Testis (tissue), 3 donors: ENCODE measurements around the gene RNGTT. TPM values are rescaled to one million over a fixed set of nuclear protein-coding genes. Genes with fewer than 3 reads are reported as not detected.

Source experiments
- DNase-seq: peaks from one replicate; pipeline ENCODE4 v3.0.0-alpha.2; 2019
- H3K27ac ChIP-seq, 2 donors: fragments of 200-600 bp; sonication (generic); one replicate each; pipeline ENCODE4 v1.5.1; 2019
- H3K27me3 ChIP-seq: fragments of 200-600 bp; sonication (generic); one replicate; pipeline ENCODE4 v1.5.1; 2019
- H3K36me3 ChIP-seq: fragments of 200-600 bp; sonication (generic); one replicate; pipeline ENCODE4 v1.5.1; 2017; ENCODE audit warnings: low read depth; ENCODE audit errors: missing control alignments
- H3K4me1 ChIP-seq: fragments of 200-600 bp; sonication (generic); one replicate; pipeline ENCODE4 v1.5.1; 2019
- H3K4me3 ChIP-seq, 2 donors: fragments of 200-600 bp; sonication (generic); one replicate each; pipeline ENCODE4 v1.5.1; 2017 to 2019
- H3K9me3 ChIP-seq: fragments of 200-600 bp; sonication (generic); one replicate; pipeline ENCODE4 v1.5.1; 2017
- CTCF ChIP-seq, 3 experiments: fragments of 450-650 bp in 2 of 3; fragments of 200-600 bp in 1 of 3; sonication (generic) in 1 of 3; IDR thresholded peaks; one replicate each; pipeline ENCODE4 v1.5.1; 2016 to 2019; ENCODE audit warnings: antibody characterized with exemption in 3 of 3, mild to moderate bottlenecking in 2 of 3, moderate library complexity in 1 of 3
- POLR2A ChIP-seq: fragments of 450-650 bp; IDR thresholded peaks from one replicate; pipeline ENCODE4 v1.6.1; 2017; ENCODE audit warnings: antibody characterized with exemption, mild to moderate bottlenecking, moderate library complexity
- WGBS, 2 donors: methylation state at CpG; one replicate each; pipeline ENCODE4 v1.1.5; 2018; 5-methylcytosine and 5-hydroxymethylcytosine counted together
- intact Hi-C: fragments of 100-400 bp; cut with DNase I; formaldehyde crosslinking; loops from one replicate; pipeline ENCODE4 v1.15.1; 2023; ENCODE audit warnings: low total_unique reads
- polyA plus RNA-seq: library from polyadenylated mRNA; stranded (reverse); fragments of 350-450 nt; fragmentation: Illumina TruSeq; extraction: RNeasy Lipid Tissue Mini Kit (QIAGEN cat#74804); gene quantifications from one replicate; pipeline ENCODE4 v1.2.3, GENCODE V29; 2014; ENCODE audit warnings: low read depth, low replicate concordance; ENCODE audit not compliant: insufficient read depth
- total RNA-seq, 2 donors: library from RNA; depleted of rRNA; stranded (reverse); fragments of >200 nt; gene quantifications; one replicate each; pipeline ENCODE4 v1.2.3, GENCODE V29; 2016

The RNGTT gene
- total and polyA plus RNA-seq, 3 donors from 2014 or later, result 19.4 to 27.0 (median 22.1) TPM

GRCh38 chr6:88890860-88891845 is 72.3 kb downstream of the RNGTT start:
- Histone ChIP-seq H3K27me3 (no peaks in the 10 kb centered on the region), H3K36me3 (no peaks in the 10 kb centered on the region), H3K27ac (no peak overlapping the region), H3K4me3 (no peak overlapping the region), H3K4me1 (no peaks in the 10 kb centered on the region), H3K9me3 (no peaks in the 10 kb centered on the region)
- WGBS, 2 donors, result 73 to 77% methylated on average over 5 of the region's 5 CpGs
- no peak for DNase-seq
- intact Hi-C loops, result no loop called here
- no peak for TF ChIP-seq POLR2A
- no peak for TF ChIP-seq CTCF (IDR thresholded peaks at IDR 0.05)

DNA sequence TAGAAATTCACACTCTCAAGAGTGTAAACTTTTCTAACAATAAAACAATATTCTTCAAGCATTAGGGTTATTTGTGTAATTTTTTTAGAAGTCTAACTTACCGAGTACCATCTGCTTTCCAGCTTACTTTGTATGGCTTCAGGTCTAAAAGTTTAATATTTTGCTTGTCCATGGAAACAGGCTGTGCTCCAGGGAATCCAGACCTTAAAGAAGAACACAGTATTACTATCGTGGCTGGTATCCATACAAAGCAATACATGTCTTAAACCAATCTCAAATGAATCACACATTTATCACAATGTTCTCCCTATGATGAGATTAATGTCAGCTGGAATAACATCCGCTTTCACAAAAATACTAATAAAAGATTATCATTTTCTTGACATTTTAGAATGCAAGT is 73.0 kb downstream of the RNGTT start:
- H3K27me3 ChIP-seq, result no peaks in the 10 kb centered on the region
- TF ChIP-seq CTCF (IDR thresholded peaks at IDR 0.05) (no peak), POLR2A (no peak)
- no peaks in the 10 kb centered on the region for H3K9me3 ChIP-seq
- WGBS, 2 donors, result 60 to 63% methylated on average over 3 of the region's 3 CpGs
- H3K4me3 ChIP-seq, result no peak overlapping the region
- DNase-seq, result no peak
- no peaks in the 10 kb centered on the region for H3K36me3 ChIP-seq
- intact Hi-C loops, result no loop called here
- no peaks in the 10 kb centered on the region for H3K4me1 ChIP-seq
- no peak overlapping the region for H3K27ac ChIP-seq

DNA sequence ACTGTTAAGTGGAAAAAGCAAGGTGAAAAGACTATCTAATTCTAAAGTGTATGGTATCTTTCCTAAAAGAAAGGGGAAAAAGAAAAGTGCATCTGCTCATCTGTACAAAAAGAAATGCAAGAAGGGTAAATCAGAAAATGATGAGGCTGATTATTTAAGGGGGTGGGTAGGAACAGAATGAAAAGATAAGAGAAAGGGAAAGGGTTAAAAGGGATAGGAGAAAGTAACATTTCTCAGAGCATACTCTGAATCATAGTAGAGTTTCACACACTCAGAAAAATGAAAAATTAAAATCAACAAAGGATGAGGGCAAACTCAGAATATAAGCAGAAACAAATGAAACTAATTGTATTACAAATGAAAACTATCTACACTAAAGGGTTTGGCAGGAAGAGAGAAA is 79.1 kb downstream of the RNGTT start:
- Histone ChIP-seq H3K4me1 (peaks cover 4% of the 10 kb centered on the region), H3K27ac (no peak overlapping the region), H3K4me3 (no peak overlapping the region), H3K9me3 (no peaks in the 10 kb centered on the region), H3K27me3 (no peaks in the 10 kb centered on the region), H3K36me3 (no peaks in the 10 kb centered on the region)
- DNase-seq, result no peak
- TF ChIP-seq CTCF (IDR thresholded peaks at IDR 0.05) (no peak), POLR2A (no peak)
- intact Hi-C loops, result no loop called here

GRCh38 chr6:88882536-88882935 is 80.9 kb downstream of the RNGTT start:
- H3K4me1 ChIP-seq, result peaks cover 4% of the 10 kb centered on the region
- no peak overlapping the region for H3K4me3 ChIP-seq
- WGBS, 2 donors, result 94 to 96% methylated on average over 2 of the region's 2 CpGs
- H3K9me3 ChIP-seq, result no peaks in the 10 kb centered on the region
- H3K27me3 ChIP-seq, result no peaks in the 10 kb centered on the region
- DNase-seq, result no peak
- intact Hi-C loops, result no loop called here
- no peak overlapping the region for H3K27ac ChIP-seq
- no peak for TF ChIP-seq POLR2A
- no peak for TF ChIP-seq CTCF (IDR thresholded peaks at IDR 0.05)
- no peaks in the 10 kb centered on the region for H3K36me3 ChIP-seq

DNA sequence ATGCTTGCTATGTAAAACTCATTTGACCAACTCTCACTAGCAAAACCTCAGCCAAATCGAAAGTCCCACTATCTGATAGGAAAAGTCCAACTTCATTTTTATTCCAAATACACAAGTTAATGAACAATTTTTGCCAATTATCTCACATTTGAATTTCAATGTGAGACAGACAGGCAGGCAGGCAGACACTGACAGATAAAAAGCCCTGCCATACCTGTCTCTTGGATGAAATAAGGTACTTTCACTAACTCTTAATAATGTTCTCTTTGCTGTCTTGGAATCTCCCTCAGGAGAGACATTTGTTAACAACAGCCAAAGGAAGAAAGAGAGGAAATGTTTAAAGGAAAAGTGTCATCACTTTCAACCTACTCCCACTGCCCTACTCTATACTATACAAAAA is 82.0 kb downstream of the RNGTT start:
- Histone ChIP-seq H3K27ac (no peak overlapping the region), H3K36me3 (no peaks in the 10 kb centered on the region), H3K4me1 (peaks cover 4% of the 10 kb centered on the region), H3K27me3 (no peaks in the 10 kb centered on the region), H3K4me3 (no peak overlapping the region), H3K9me3 (no peaks in the 10 kb centered on the region)
- WGBS, 2 donors, result 33 to 57% methylated on average over 1 of the region's 1 CpG
- TF ChIP-seq CTCF (IDR thresholded peaks at IDR 0.05) (no peak), POLR2A (no peak)
- intact Hi-C loops, result no loop called here
- no peak for DNase-seq
